ENCODE results near the gene PTGER3.
A peak's percentile ranks its signal among the peaks of the same experiment; 100 is the strongest.

Gene PTGER3

DNA sequence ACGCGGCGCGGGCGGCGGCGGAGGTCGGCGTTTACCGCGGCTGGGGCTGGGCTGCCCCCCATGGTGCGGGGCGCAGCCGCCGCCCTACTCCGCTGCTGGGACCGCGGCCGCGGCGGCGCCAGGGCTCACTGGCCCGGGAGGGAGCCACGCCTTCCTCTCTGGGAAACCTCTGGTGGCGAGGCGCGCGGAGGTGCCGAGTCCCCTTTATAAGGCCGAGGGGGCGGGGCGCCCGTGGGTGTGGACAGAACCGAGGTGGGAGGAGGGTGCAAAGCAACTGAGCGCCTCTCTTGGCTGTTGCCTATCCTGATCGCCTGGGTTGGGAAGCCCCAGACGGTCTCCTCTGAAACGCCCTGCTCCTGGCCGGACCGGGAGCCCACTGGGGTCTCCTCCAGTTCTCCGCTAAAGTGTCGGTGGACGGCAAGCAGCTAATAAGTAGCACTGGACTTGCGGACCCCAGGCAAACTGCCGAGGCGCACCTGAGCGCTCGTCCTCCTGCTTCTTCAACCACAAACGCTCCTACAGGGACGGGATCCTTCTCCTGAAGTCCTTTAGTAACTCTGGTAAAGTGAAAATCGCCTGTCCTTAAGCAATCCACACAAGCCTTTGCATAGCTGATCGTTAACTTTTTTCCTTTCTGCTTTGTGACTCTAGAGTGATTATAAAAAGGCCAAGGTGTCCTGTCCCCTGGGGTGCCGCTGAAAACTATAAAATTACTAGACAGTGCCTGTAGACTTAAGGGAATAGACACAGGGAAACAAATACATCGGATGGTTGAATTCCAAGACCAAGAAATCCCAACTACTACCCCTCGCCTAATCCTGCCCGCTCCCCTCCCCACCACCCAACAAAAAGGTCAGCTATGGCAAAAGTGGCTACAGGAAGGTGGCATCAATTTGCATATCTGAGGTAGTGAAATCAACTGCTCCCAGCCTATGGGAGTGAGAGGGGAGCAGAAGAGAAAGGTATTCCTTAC, at the start of gene PTGER3:
TSS of gene PTGER3 (minus strand) at position 182 of the 973 bp plus-strand sequence. CDS start 239 bp downstream, outside the sequence.
- peak; percentile 83 for DNase-seq

DNA sequence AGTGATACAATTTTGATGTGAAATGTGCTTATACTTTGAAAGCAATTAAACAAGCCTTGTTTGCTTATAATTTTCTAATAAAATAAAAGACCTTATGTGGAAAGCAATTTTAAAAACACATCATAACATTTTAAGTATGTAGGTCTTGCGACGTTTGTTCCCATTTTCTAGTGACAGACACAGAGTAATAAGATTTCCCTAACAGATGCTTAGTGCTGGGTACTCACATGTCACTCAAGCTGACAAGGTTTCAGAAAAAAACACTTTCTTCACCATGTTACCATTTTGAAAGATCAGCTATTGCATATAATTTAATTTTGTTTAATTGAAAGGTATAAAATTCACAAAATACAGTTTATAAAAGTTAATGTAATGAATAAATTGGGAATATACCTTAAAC, 47.3 kb upstream of the PTGER3 start:
- no peak for DNase-seq

DNA sequence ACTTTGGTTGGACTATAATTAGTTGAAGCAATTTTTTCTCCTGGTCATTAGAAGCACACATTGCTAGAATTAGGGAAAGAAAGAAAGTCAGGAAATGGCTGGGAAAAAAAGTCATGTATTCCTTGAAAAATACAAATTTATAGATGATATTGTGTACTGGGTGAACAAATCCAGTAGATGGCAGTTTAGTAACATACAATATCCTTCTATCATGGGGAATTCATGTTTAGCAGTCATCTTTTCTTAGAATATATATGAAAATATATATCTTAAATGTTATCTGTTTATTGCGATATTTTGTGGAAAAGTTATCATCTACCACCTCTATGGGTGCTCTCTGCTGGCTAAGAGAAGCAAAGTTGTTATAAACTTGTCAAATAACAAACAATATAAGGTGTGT, 46.3 kb upstream of the PTGER3 start:
- DNase-seq, result peak; percentile 16

DNA sequence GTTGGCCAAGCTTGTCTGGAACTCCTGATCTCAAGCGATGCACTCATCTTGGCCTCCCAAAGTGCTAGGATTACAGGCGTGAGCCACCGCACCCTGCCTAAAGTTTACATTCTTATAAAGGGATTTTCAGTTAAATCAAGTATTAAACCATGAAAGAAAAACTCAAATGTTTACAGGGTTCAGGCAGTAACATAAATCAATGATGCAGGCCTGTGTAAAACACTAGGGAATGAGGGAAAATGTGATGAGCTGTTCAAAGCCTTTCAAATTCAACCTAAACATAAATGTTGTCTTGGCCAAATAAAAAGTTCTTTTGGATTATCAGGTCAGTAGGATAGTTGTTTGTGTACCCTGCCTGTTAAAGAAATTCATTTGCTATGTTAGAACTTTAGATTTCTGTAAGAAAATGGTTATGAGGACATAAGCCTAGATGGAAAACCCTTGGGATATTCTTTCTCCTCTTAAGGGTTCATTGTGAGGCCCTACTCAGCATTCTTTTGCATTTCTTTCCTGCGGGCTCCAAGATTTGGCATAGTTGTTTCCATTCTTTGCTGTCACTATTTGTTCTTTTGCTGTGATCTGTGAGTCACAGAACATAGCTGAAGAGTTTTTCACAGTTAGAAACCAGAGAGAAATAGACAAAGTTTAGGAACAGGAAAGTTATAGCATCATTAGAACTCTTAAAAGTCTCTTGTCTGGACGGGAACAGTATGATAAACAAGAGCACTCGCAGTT, 42.1 kb upstream of the PTGER3 start:
- DNase-seq, result no peak

DNA sequence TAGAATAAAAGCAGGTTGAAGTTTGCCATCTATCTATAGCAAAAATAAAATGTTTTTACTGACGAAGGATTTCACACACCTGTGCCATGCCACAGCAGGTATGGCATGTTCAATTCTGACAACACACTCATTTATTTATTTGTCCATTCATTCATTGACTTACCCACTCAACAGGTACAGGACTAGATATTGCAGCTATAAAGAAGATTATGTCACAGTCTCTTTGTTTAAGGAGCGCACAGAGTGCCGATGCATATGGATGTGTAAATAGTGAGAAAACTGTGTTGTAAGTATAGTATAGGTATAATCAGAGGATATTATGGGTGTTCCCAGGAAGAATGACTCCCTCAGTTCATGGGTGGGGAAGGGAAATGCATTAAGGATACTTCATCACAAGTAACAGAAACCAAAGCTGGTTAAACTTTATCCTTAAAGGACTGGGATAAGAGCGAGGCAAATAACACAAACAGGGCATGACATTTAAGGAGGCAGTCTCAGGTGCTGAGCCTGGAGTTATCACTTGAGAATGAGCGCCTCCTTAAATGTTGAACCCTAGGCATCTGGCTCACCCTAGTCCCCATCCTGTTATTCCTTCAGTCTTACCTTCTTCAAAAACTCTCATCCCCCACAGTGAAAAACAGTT, 41.1 kb upstream of the PTGER3 start:
- no peak for DNase-seq

DNA sequence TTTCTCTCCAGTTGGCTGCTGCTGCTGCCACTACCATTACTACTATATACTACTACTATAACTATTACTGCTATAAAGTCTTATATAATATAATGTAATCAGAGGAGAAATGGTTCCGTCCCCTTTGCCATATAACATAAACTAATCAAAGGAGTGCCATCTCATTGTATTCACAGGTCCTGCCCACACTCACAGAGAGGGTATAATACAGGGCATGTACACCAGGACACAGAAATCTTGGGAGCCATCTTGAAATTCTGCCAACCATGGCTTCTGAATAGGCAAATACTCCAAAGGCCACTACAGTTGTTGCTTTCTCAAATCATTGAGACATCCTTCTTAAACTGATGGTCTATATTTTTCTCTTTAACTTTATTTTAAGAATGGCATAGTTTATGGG, 40.1 kb upstream of the PTGER3 start:
- DNase-seq, result no peak

DNA sequence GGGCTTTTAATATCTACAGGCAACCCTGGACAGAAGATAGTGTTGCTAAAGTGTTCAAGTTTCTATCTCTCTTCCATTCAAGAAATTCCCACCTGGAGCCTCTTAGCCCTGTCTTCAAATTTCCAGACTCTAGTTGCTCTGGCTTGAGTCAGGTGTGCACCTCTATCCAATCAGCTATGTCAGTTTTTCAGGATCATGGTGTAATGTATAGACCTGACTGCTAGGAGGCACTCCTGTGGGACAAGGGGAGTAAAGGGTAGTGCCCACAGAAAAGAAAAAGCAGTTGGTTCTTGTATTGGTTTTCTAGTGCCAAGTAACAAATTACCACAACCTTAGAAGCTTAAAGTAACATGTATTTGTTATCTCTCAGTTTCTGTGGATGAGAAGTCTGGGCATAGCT, 39.4 kb upstream of the PTGER3 start:
- DNase-seq, result no peak

DNA sequence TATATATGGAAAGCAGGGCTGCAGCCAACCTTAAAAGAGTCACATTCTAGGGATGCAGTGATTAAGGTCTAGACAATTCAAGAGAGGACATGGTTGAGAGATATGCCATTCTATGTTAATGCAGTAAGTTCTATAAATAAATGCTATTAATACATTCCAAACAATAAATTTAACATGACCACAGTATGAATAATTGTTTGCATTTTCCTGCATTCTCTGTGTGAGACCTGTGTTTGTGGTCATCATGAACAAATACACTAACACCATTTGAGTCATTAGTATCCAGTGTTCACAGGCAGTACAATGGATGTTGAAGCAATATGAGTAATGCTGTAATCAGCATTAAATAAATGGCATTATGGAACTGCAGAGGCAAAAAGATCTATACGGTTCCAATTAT, 38.7 kb upstream of the PTGER3 start:
- DNase-seq, result no peak

DNA sequence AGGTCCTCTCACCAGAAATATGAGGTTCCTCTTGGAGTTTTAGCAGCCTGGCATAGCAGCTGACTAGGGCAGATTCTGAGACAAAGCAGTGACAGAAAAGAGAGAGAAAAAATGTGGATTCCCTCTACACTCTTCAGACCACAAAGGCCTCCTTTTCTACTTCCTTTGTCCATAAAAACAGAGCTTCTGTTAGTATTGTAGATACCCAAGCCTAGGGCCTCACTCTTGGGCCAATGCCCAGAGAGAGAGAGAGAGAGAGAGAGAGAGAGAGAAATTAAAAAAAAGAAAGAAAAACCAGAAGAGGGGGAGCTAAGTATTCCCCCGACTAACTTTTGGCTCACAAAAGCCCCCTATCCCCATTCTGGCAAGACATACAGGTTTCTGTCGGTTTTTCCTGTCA, 35.7 kb upstream of the PTGER3 start:
- no peak for DNase-seq

DNA sequence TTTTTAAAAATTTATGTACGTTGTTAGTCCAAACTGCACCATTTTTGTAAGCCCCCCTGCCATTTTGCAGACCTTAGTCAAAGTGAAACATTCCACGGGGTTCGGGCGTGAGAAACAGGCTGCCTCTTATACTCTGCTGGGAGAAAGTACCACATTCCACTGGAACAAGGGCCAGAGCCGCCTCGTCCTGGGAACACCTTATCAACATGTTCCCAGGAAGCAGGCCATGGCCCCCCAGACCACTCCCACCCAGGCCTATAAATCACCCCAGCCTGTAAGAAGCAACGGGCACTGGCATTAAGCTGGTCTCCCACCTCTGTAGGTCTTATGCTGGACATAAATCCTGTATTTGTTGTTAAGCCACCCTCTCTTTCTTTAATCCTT, 34.1 kb upstream of the PTGER3 start:
- DNase-seq, result no peak

DNA sequence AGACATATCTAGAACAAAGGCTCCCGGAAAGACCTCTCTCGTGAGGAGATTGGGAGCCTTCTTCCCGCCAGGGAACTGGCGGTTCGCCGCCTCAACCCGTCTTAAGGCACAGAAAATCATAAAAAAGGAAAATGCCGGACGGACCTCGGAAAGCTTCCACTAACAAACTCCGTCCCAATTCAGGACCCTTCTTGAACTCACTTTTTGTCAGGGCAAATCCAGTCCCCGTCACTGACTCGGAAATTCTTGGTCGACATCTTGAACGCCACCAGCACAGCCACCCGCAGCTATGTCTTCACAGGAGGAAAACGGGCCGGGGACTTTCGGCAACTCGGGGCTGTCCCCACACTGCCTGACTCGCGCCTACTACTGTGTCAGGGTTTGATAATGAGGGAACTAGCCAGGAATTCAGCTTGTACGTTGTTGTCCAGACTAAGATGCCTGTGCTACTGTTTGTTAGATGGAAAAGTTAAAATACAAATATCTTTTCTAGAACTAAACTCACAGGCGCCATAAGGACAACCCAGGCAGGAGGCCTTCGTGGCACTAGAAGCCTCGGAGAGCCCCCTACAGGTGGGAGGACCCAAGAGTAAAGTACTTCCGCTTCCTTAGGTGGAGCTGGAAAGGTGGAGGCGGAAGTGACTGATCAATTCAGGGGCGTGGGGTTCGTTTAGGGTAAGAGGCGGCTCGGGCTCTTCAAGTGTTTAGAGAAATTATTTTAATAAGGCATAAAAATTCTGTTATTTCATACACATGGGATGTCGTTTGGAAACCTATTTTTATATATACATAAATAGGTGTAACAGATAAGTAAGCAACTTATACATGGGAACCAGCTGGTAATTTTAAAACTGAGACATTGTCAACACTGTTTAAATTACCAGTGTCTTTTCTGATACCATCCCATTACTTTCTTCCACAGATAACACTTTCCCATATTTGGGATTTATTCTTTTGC, 33.4 kb upstream of the PTGER3 start, which contains the start of gene ZRANB2:
TSS of gene ZRANB2 (minus strand) at position 297 of the 958 bp plus-strand sequence. CDS start at position 257, 40 bp downstream.
- DNase-seq, result peak; percentile 98

DNA sequence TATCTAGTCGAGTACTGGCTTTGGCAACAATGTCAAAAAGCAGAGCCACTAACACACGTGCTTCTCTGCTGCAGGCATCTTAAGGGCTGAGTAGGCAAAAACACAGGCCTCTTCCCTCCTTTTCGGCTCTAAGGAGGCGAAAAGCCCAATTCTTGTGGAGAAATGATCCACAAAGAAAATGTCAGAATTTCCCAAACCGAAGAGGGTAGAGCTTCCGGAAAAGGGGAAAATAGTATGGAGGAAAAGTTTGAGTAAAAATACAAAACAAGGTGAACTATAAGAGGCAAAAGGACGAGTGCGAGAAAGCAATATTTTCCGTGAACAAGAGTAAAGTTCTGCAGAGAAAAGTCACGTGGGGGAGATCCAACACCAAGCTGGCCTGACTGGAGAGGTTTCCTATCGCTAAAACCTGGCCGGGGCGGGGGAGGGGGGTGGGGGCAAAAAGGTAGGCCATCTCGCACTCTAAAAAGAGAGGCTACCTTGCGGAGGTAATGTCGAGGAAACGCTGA, 32.7 kb upstream of the PTGER3 start:
- DNase-seq, result peak; percentile 6

DNA sequence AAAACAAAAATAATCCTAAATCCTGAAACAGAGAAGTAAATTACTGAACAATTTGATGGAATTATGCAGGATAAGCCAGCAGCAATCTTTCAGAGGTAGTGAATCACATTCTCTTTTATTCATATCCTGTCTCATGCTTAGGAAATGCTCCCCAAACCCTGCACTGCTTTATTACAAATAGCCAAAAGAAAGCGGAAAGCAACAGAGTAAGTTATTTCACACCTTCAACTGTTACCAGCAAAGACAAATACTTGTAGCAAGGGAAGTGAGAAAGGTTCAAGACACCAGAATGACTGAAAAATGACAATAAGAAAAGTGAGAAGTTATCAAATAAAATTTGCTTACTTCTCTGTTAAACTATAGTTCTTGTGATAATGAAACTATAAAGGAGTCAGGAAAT, 27.1 kb upstream of the PTGER3 start:
- no peak for DNase-seq

DNA sequence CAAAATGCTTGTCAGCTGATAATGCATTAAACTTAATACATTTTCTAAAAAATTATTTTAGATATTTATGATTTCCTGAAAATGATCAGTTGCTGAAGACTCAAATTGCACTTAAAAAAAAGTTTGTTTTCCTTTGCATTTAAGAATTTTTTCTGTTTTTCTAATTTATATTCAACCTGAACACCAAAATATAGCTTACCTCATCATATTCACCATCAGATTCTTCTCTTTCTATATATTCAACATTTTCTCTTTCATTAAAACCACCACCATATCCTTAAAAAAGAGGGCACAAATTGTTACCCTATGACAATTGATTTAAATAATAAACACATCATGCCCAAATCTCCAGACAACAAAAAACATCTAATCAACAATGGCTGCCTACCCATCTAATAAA, 24.7 kb upstream of the PTGER3 start:
- no peak for DNase-seq

DNA sequence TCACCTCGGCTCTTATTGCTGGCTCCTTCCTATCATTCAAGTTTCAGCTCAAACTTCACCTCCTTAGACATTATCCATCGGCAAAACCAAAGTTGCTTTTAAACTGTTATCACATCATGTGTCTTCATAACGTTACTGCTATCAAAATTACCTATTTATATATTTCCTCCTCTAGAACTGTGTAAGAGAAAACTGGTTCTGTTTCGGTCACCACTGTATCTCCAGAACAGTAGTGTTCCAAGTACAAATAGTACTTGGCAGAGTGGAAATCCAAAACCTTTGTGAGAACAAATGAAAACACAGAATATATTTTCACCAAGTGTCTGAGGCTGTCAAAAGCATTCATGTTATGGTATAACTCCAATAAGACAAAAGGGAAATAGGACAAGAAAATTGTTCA, 24.1 kb upstream of the PTGER3 start:
- no peak for DNase-seq

DNA sequence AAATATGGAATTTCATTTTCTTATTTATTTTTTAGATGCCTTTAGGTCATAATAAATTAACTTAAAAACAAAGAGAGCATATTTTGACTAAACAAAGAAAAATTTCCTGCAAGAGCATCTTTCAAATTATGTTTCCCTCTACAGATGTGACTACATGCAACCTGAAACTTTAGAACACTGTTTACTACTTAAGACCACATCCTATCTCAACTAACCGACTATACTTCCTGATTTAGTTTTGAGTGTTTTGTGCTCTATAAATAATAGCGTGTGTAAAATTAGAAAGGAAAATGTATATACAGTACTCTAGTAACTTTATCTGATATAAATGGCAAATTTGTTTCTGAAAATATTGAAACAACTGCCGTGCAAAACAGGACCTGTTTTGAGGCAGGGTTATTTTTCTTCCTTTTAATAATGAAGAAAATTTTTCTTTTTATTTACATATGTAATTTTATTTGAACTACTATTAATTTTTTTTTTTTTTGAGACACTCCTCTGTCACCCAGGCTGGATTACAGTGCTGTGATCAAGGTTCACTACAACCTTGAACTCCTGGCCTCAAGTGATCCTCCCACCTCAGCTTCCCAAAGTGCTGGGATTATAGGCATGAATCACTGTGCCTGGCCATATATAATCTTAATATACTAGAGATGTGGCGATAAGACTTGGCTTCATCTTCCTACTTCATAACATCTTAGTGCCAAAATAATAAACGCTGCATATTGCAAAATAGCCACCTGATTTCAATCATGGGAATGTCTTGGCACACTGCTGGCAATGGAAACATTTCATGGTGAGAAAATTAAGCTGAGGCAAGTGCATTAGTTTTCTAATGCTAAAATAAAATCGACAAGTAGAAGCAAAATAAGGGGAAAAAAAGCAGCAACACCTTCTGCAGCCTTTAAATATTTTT, 21.0 kb upstream of the PTGER3 start:
- DNase-seq, result no peak

DNA sequence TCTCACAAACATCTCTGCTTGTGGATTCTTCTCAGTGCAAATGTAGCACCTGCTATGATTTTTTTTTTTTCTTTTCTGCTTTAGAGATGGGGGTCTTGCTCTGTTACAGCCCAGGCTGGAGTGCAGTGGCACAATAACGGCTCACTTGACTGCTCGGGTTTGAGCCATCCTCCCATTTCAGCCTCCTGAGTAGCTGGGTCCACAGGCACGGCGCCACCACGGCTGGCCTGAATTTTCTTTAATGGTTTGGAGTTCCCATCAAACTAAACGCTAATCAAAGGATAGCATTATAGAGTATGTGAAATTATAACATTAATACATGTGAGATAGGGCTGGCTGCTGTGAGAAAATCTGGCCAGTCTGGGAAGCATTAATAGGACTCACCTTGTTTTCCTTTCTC, 7.2 kb upstream of the PTGER3 start:
- DNase-seq, result no peak

DNA sequence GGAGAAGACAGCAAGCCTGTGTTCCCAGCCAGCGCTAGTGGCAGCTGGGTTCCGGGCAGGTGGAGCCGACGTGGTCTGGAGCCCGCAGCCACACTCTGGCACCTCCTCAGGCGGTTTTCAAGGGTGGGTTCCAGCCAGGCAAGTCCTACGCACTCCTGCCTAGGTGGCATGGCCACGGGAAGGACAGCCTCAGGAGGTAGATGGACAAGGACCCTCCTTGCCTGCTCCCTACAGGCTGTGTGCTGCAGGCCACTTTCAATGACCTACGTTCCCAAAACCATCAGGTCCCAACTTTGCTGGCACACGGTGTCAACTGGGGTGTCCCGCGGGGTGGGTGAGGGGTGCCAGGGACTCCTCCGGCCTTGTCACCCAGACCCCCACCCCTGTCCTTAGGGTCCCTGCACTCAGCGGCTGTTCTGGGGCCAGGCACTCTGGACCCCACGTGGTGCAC, 6.7 kb upstream of the PTGER3 start:
- DNase-seq, result no peak

DNA sequence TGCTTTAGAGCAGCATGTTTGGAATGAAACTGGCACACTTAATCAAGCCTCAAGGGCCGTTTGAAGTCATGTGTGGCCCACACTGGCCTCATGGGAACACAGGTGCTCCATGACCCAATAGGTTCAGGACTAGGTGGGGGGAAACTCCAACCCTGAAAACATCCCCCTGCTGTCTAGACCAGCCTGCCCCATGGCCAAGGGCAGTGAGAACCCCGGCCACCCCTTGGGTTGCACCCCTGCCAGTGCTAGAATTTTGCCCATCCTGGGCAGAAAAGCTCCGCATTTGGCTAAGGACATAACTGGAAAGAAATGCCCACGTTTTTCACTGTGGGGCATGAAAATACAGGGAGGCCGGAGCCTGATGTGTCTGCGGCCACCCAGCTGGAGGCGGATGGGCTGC, 6.1 kb upstream of the PTGER3 start:
- no peak for DNase-seq

DNA sequence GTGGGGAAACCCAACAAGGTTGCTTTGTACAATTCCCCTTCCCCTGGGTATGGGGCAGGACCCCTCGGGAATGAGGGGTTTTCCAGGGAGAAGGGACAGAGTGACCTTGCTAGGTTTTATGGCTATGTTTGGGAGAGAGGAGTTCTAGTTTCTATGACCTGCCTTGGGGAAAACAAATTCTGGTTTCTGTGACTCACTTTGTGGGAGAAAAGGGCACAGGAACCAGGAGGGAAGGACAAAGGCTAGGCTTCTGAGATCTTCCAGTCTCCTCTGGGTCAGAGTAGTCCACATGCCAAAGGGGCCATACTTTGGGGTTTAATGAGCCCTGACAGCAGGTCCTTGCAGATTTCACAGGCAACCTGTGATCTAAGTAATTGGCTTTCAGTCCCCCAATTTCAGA, 5.5 kb upstream of the PTGER3 start:
- DNase-seq, result no peak
